Immature natural killer cell (primary cell): ENCODE results near the gene FTCD. TPM values are rescaled to one million over a fixed set of nuclear protein-coding genes. Genes with fewer than 3 reads are reported as not detected.

Experiments used
- DNase-seq, 3 donors: peaks; one replicate each; pipeline ENCODE4 v3.0.0; 2022; ENCODE audit warnings: mixed read lengths in 1 of 3
- H3K27ac Mint-ChIP-seq, 6 donors: one replicate each; pipeline ENCODE4 v1.8.0; 2020; ENCODE audit warnings: mixed read lengths in 6 of 6, mild to moderate bottlenecking in 5 of 6, inconsistent platforms in 4 of 6, moderate library complexity in 3 of 6
- H3K27me3 Mint-ChIP-seq, 3 donors: one replicate each; pipeline ENCODE4 v1.8.0; 2020 to 2021; ENCODE audit warnings: low read depth in 3 of 3, mild to moderate bottlenecking in 3 of 3, mixed read lengths in 3 of 3, moderate library complexity in 3 of 3, inconsistent platforms in 1 of 3
- H3K36me3 Mint-ChIP-seq, 3 donors: one replicate each; pipeline ENCODE4 v1.8.0; 2020; ENCODE audit warnings: mixed read lengths in 3 of 3, inconsistent platforms in 2 of 3, mild to moderate bottlenecking in 2 of 3
- H3K4me1 Mint-ChIP-seq, 2 donors: one replicate each; pipeline ENCODE4 v1.8.0; 2020; ENCODE audit warnings: inconsistent platforms in 2 of 2, mild to moderate bottlenecking in 2 of 2, mixed read lengths in 2 of 2, moderate library complexity in 1 of 2
- H3K4me3 Mint-ChIP-seq, 5 donors: one replicate each; pipeline ENCODE4 v1.8.0; 2020; ENCODE audit warnings: mild to moderate bottlenecking in 5 of 5, mixed read lengths in 5 of 5, inconsistent platforms in 3 of 5, moderate library complexity in 3 of 5
- H3K9me3 Mint-ChIP-seq, 6 donors: one replicate each; pipeline ENCODE4 v1.8.0; 2020; ENCODE audit warnings: mild to moderate bottlenecking in 6 of 6, mixed read lengths in 6 of 6, inconsistent platforms in 4 of 6, moderate library complexity in 3 of 6
- polyA plus RNA-seq, 3 donors: library from polyadenylated mRNA; unstranded; fragments of 300-500 nt; fragmentation: Illumina TruSeq; gene quantifications; one replicate each; pipeline ENCODE4 v1.2.3, GENCODE V29; 2021

The FTCD gene
- polyA plus RNA-seq, 3 donors from 2014 or later: not detected

DNA sequence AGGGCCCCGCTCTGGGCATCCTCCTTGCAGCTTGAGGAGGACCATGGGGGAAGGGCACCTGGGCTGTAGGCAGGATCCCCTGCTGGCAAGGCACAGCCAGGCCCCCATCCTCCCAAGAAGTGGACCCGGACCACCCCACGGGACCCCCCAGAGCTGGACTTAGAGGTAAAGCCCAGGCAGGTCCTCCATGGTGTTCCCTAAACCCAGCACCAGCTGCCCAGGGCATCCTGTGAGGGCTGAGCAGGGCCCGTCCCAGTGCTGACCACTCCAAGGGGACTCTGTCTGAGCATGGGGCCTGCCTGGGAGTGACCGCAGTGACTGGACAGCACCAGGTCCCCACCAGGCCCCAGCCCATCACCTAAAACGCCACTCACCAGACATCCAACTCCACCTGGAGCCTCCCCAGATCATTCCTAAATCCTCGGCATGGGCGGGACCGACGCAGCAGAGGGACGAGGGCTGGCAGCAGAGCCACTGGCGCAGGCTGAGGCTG, 36.2 kb downstream of the FTCD start:
- Mint-ChIP-seq H3K27me3 (peaks cover 0 to 4% (median 2%) of the 10 kb centered on the region in 3 donors), H3K4me1 (no peaks in the 10 kb centered on the region), H3K36me3 (no peaks in the 10 kb centered on the region), H3K9me3 (peaks cover 0 to 2% (median 0%) of the 10 kb centered on the region in 6 donors), H3K27ac (no peak overlapping the region), H3K4me3 (no peak overlapping the region)
- no peak for DNase-seq

DNA sequence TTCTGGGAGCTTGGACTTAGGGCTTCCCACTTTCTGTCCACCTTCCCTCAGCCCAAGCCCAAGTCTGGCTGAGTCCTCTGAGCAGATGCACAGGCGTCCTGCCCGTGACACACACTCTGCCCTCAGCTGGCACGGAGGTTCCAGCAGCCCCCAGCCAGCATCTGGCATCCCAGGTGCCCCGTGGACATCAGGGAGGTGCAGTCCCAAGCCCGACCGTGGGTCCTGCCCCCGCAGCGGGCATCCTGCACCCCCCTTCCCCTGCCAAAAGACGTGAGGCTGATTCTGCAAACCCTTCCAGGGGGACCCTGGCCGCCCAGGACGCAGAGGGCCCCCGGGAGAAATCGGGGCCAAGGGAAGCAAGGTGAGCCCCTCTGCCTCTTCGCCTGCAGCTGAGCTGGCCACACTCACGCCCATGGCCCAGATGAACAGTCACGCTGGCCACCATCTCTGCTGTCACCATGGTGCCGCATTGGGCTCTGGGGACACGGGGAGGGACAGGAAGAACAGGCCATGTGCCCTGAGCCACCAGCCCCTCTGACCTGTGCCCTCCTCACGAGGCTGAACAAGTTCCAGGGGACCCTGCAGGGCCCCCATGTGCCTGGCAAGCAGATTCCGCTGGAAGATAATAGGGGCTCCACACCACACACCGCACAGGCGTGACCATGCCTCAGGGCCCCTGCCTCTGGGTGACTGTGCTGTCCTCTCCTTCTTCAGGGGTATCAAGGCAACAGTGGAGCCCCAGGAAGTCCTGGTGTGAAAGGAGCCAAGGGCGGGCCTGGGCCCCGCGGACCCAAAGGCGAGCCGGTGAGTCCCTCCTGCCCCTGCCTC, 36.8 kb downstream of the FTCD start:
- Mint-ChIP-seq H3K27ac (no peak overlapping the region), H3K4me1 (no peaks in the 10 kb centered on the region), H3K36me3 (no peaks in the 10 kb centered on the region), H3K4me3 (no peak overlapping the region), H3K9me3 (peaks cover 0 to 2% (median 0%) of the 10 kb centered on the region in 6 donors), H3K27me3 (peaks cover 0 to 2% (median 1%) of the 10 kb centered on the region in 3 donors)
- DNase-seq: no peak

GRCh38 chr21:46117586-46118315, 37.6 kb downstream of the FTCD start:
- no peak overlapping the region for H3K27ac Mint-ChIP-seq
- no peaks in the 10 kb centered on the region for H3K36me3 Mint-ChIP-seq
- no peak overlapping the region for H3K4me3 Mint-ChIP-seq
- peaks cover 0 to 2% (median 0%) of the 10 kb centered on the region in 6 donors for H3K9me3 Mint-ChIP-seq
- H3K4me1 Mint-ChIP-seq: no peaks in the 10 kb centered on the region
- no peak for DNase-seq
- H3K27me3 Mint-ChIP-seq: peaks cover 0 to 2% (median 1%) of the 10 kb centered on the region in 3 donors

GRCh38 chr21:46116776-46117585, 38.4 kb downstream of the FTCD start:
- Mint-ChIP-seq H3K36me3 (no peaks in the 10 kb centered on the region), H3K4me1 (no peaks in the 10 kb centered on the region), H3K27ac (peak overlapping the region in 1 of 6 donors; percentile 62), H3K27me3 (peaks cover 0 to 1% (median 0%) of the 10 kb centered on the region in 3 donors), H3K9me3 (peaks cover 0 to 2% (median 0%) of the 10 kb centered on the region in 6 donors), H3K4me3 (no peak overlapping the region)
- no peak for DNase-seq

DNA sequence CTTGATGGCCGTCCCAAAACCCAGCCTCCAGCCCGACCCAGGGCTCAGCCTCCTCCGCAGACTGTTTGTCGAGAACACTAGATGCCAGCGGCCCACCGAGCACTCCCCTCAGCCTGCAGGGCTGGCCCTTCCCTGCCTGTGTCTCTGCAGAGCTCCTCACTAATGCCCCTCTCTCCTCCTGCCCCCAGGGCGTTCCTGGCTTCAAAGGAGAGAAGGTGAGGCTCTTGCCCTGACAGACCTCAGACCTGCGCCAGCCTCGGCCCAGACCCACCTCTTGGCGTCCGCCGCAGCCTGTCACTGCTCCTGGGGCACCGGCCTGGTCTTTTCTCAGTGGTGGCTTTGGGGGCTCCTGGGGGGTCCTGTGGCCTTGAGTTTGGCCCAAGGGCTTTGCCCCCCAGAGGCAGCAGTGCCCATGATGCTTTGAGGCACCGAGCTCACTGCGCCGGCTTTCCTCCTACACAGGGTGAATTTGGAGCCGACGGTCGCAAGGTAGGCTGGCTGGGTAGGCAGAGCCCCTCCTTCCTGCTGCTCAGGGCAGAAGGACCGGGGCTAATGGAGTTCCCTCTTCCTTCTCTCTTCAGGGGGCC, 39.1 kb downstream of the FTCD start:
- Mint-ChIP-seq H3K27me3 (peaks cover 0 to 1% (median 0%) of the 10 kb centered on the region in 3 donors), H3K4me3 (no peak overlapping the region), H3K9me3 (peaks cover 0 to 2% (median 0%) of the 10 kb centered on the region in 6 donors), H3K4me1 (no peaks in the 10 kb centered on the region), H3K36me3 (no peaks in the 10 kb centered on the region), H3K27ac (no peak overlapping the region)
- no peak for DNase-seq

DNA sequence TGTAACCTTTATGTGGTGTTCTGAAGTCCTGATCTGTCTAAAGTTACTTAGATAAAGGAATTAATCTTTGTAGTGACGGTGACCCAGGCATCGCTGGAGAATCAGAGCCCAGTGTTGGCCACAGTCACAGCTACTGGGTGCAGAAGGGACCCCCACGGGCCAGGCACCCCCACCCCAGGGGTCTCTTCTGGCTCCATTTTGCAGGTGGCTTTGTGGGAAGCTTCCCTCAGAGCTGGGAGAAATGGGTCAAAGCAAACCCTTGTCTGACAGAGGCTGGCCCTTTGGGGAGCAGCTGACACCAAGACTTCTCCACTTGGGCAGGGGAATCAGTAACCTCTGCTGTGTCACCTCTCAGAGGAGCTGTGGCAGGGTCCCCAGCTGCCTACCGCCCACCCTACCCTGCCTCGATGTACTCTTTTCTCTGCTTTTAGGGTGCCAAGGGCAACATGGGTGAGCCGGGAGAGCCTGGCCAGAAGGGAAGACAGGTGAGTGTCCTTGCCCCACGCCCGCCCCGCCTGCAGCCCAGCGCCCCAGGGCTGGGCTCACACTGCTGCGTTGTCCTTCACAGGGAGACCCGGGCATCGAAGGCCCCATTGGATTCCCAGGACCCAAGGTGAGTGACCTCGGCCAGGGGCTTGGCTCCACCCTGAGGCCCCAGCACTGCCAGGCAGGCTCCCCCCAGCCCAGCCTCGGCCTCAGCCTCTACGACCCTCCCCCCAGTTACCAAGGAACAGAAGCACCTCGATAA, 39.8 kb downstream of the FTCD start:
- H3K4me1 Mint-ChIP-seq: no peaks in the 10 kb centered on the region
- H3K4me3 Mint-ChIP-seq: no peak overlapping the region
- no peaks in the 10 kb centered on the region for H3K27me3 Mint-ChIP-seq
- no peak for DNase-seq
- H3K9me3 Mint-ChIP-seq: peaks cover 0 to 2% (median 0%) of the 10 kb centered on the region in 6 donors
- no peak overlapping the region for H3K27ac Mint-ChIP-seq
- H3K36me3 Mint-ChIP-seq: no peaks in the 10 kb centered on the region

- peaks cover 0 to 2% (median 0%) of the 10 kb centered on the region in 6 donors for H3K9me3 Mint-ChIP-seq
- H3K4me3 Mint-ChIP-seq: no peak overlapping the region
- DNase-seq: no peak
- no peaks in the 10 kb centered on the region for H3K27me3 Mint-ChIP-seq
- no peaks in the 10 kb centered on the region for H3K4me1 Mint-ChIP-seq
- H3K27ac Mint-ChIP-seq: no peak overlapping the region
- H3K36me3 Mint-ChIP-seq: no peaks in the 10 kb centered on the region
These were observed 40.4 kb downstream of the FTCD start for GRCh38 chr21:46114963-46115362.

DNA sequence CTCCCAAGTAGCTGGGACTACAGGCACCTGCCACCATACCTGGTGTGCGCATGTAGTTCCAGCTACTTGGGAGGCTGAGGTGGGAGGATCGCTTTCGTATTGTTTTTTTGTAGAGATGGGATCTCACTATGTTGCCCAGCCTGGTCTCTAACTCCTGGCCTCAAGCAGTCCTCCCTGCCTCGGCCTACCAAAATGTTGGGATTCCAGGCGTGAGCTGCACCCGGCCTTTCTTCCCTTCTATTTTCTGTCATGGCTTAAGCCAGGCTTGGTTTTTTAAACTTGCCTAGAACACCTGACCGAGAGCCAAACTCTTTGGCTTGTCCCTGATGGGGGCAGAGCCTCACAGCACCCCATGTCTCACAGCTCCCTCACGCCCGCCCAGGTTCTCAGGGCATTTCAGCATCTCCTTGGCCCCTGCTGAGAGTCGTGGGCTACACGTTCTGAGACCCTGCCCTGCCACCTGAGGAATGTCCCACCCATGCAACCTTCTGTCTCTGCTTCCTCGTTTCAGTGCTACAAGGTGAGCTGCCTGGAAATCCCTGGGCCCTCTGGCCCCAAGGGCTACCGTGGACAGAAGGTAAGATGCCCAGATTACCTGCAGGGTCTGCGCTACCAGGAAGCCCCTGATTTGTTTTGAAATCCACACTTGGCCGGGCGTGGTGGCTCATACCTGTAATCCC, 41.7 kb downstream of the FTCD start:
- Mint-ChIP-seq H3K27ac (no peak overlapping the region), H3K4me1 (no peaks in the 10 kb centered on the region), H3K4me3 (no peak overlapping the region), H3K27me3 (no peaks in the 10 kb centered on the region), H3K9me3 (peaks cover 0 to 2% (median 0%) of the 10 kb centered on the region in 6 donors), H3K36me3 (no peaks in the 10 kb centered on the region)
- DNase-seq: no peak

- Mint-ChIP-seq H3K4me1 (no peaks in the 10 kb centered on the region), H3K36me3 (peaks cover 0 to 4% (median 0%) of the 10 kb centered on the region in 3 donors), H3K27ac (no peak overlapping the region), H3K9me3 (peaks cover 0 to 9% (median 2%) of the 10 kb centered on the region in 6 donors), H3K27me3 (peaks cover 0 to 2% (median 0%) of the 10 kb centered on the region in 3 donors), H3K4me3 (no peak overlapping the region)
- no peak for DNase-seq
These were observed 42.6 kb downstream of the FTCD start for GRCh38 chr21:46112725-46113215.

DNA sequence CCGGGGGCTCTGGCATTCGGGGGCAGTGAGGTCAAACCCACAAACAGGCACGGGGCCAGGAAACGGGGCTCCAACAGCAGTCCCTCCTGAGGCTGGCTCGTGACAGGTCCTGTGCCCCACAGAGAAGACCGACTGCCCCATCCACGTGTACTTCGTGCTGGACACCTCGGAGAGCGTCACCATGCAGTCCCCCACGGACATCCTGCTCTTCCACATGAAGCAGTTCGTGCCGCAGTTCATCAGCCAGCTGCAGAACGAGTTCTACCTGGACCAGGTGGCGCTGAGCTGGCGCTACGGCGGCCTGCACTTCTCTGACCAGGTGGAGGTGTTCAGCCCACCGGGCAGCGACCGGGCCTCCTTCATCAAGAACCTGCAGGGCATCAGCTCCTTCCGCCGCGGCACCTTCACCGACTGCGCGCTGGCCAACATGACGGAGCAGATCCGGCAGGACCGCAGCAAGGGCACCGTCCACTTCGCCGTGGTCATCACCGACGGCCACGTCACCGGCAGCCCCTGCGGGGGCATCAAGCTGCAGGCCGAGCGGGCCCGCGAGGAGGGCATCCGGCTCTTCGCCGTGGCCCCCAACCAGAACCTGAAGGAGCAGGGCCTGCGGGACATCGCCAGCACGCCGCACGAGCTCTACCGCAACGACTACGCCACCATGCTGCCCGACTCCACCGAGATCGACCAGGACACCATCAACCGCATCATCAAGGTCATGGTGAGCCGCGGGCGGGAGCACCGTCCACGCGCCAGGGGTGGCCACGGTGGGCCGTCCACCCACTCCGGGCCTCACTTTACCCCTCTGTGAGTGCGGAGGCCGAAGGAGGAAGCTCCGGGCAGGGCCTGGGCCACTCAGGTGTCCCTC, 43.3 kb downstream of the FTCD start:
- H3K9me3 Mint-ChIP-seq: peaks cover 0 to 15% (median 6%) of the 10 kb centered on the region in 6 donors
- no peak for DNase-seq

DNA sequence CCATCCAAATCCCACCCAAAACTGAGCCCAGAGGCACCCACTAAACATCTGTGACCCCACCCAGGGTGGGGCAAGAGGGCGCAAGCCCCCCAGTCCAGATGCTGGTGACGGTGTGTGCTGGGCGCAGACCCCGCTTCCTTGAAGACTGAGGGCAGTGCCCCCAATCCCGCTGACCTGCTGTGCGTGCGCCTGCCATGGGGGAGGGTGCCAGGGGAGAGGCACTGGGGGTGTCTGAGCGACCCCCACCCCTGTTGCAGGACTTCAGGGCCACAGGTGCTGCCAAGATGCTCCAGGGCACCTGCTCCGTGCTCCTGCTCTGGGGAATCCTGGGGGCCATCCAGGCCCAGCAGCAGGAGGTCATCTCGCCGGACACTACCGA, 44.2 kb downstream of the FTCD start:
- DNase-seq: no peak
- Mint-ChIP-seq H3K27ac (no peak overlapping the region), H3K4me1 (no peaks in the 10 kb centered on the region), H3K27me3 (peaks cover 0 to 2% (median 0%) of the 10 kb centered on the region in 3 donors), H3K36me3 (peaks cover 0 to 4% (median 0%) of the 10 kb centered on the region in 3 donors), H3K9me3 (peaks cover 0 to 15% (median 6%) of the 10 kb centered on the region in 6 donors), H3K4me3 (no peak overlapping the region)

More for the DNA sequence above, 43.3 kb downstream of the FTCD start:
- no peak overlapping the region for H3K4me3 Mint-ChIP-seq
- H3K36me3 Mint-ChIP-seq: peaks cover 0 to 4% (median 0%) of the 10 kb centered on the region in 3 donors
- no peaks in the 10 kb centered on the region for H3K4me1 Mint-ChIP-seq
- peaks cover 0 to 2% (median 0%) of the 10 kb centered on the region in 3 donors for H3K27me3 Mint-ChIP-seq
- H3K27ac Mint-ChIP-seq: no peak overlapping the region
